GM06990 (cell line): ENCODE measurements around the gene PALMD.

Source experiments
- DNase-seq: peaks from one replicate; pipeline ENCODE4 v3.0.0-alpha.2; 2011; ENCODE audit not compliant: insufficient read length; ENCODE audit errors: extremely low read depth
- H3K27me3 ChIP-seq: replicated peaks from 2 replicates; pipeline ENCODE4 v1.6.0; 2011; ENCODE audit warnings: low read length; ENCODE audit not compliant: control insufficient read depth, insufficient read depth
- H3K36me3 ChIP-seq: 2 replicates; pipeline ENCODE4 v1.5.1; 2011; ENCODE audit warnings: low read length; ENCODE audit not compliant: control insufficient read depth, insufficient read depth
- H3K4me3 ChIP-seq: replicated peaks from 2 replicates; pipeline ENCODE4 v1.5.1; 2011; ENCODE audit warnings: low read depth, mild to moderate bottlenecking, control low read depth, low read length
- CTCF ChIP-seq: IDR thresholded peaks from 2 replicates; pipeline ENCODE4 v1.5.1; 2011; ENCODE audit warnings: low read length, control low read depth, mild to moderate bottlenecking, inconsistent platforms; ENCODE audit not compliant: insufficient read depth, poor library complexity, severe bottlenecking

PALMD gene

GRCh38 chr1:99738858-99739465, 93.0 kb downstream of the PALMD start:
- H3K4me3 ChIP-seq: no peak overlapping the region

GRCh38 chr1:99740141-99740540, 94.2 kb downstream of the PALMD start:
- Histone ChIP-seq H3K4me3 (no peak overlapping the region), H3K36me3 (peaks cover 7% of the 10 kb centered on the region), H3K27me3 (no peaks in the 10 kb centered on the region)
- no peak for DNase-seq
- TF ChIP-seq CTCF: no peak

More at GRCh38 chr1:99738858-99739465, 93.0 kb downstream of the PALMD start:
- H3K27me3 ChIP-seq: no peaks in the 10 kb centered on the region
- DNase-seq: no peak
- H3K36me3 ChIP-seq: peaks cover 5% of the 10 kb centered on the region
- TF ChIP-seq CTCF: no peak
